ENCODE results near the gene HTR7. TPM values are rescaled to one million over a fixed set of nuclear protein-coding genes. Genes with fewer than 3 reads are reported as not detected.

HTR7 gene
- total RNA-seq, 1 donor from 2014 or later = 0.74 TPM

- H3K4me3 ChIP-seq = no peak overlapping the region
- no peaks in the 10 kb centered on the region for H3K27me3 ChIP-seq
- no peaks in the 10 kb centered on the region for H3K9me3 ChIP-seq
- H3K36me3 ChIP-seq = no peaks in the 10 kb centered on the region
- no peak overlapping the region for H3K27ac ChIP-seq
- DNase-seq (ENCODE audit: extremely low spot score in 2 of 2) = no peak
- H3K4me1 ChIP-seq = no peaks in the 10 kb centered on the region
- TF ChIP-seq POLR2AphosphoS5 (IDR thresholded peaks at IDR 0.05; ENCODE audit: insufficient read depth in 1 of 2, low read depth in 1 of 2) (no peak), CTCF (IDR thresholded peaks at IDR 0.05) (no peak), POLR2A (IDR thresholded peaks at IDR 0.05) (no peak)
- intact Hi-C loops (cut with DNase I) = no loop called here
Observed at GRCh38 chr10:90695915-90696676, 161.7 kb downstream of the HTR7 start.

Small RNA genes lying within 50 kb of the gene (small RNA-seq; reads per million reads assigned to genes)
- not detected for gene RF00019

Other genes starting within 250 kb of the HTR7 start
- gene RPP30, start 13.9 kb upstream of the HTR7 start, total RNA-seq = 18.4 TPM
- gene ANKRD1, start 63.0 kb upstream of the HTR7 start, total RNA-seq = not detected